Endodermal cell (in vitro differentiated cells): ENCODE results near the gene ERMARD. TPM values are rescaled to one million over a fixed set of nuclear protein-coding genes. Genes with fewer than 3 reads are reported as not detected.

Experiments used
- DNase-seq: peaks from one replicate; pipeline ENCODE4 v3.0.0-alpha.2; 2017
- H3K27ac ChIP-seq: 2 replicates; pipeline ENCODE4 v1.5.1; 2013; ENCODE audit warnings: mild to moderate bottlenecking, low read depth, low read length, moderate library complexity
- H3K27me3 ChIP-seq: 2 replicates; pipeline ENCODE4 v1.6.1; 2013; ENCODE audit warnings: mild to moderate bottlenecking, low read length, moderate library complexity; ENCODE audit not compliant: insufficient read depth, control insufficient read depth, poor library complexity, severe bottlenecking
- H3K36me3 ChIP-seq: 2 replicates; pipeline ENCODE4 v1.7.0; 2013; ENCODE audit warnings: mild to moderate bottlenecking, low read length, moderate library complexity; ENCODE audit not compliant: control insufficient read depth, insufficient read depth
- H3K4me1 ChIP-seq: one replicate; pipeline ENCODE4 v1.7.0; 2013; ENCODE audit warnings: low read length; ENCODE audit not compliant: control insufficient read depth, insufficient read depth
- H3K4me3 ChIP-seq: 2 replicates; pipeline ENCODE4 v1.5.1; 2013; ENCODE audit warnings: mild to moderate bottlenecking, low read length, moderate library complexity
- H3K9ac ChIP-seq: 2 replicates; pipeline ENCODE4 v1.6.1; 2013; ENCODE audit warnings: mild to moderate bottlenecking, low read length, moderate library complexity; ENCODE audit not compliant: poor library complexity, severe bottlenecking; ENCODE audit errors: extremely low read depth
- H3K9me3 ChIP-seq: 2 replicates; pipeline ENCODE4 v1.6.1; 2013; ENCODE audit warnings: mild to moderate bottlenecking, low read length, moderate library complexity; ENCODE audit not compliant: control insufficient read depth
- H3K27ac Mint-ChIP-seq: 2 replicates; pipeline ENCODE4 v1.8.0; 2020; ENCODE audit warnings: mixed read lengths
- H3K27me3 Mint-ChIP-seq: 2 replicates; pipeline ENCODE4 v1.8.0; 2021; ENCODE audit warnings: mild to moderate bottlenecking, mixed read lengths; ENCODE audit not compliant: insufficient read depth
- H3K36me3 Mint-ChIP-seq: 2 replicates; pipeline ENCODE4 v1.8.0; 2020; ENCODE audit warnings: low read depth, mixed read lengths
- H3K4me1 Mint-ChIP-seq: 2 replicates; pipeline ENCODE4 v1.8.0; 2020; ENCODE audit warnings: mixed read lengths
- H3K4me3 Mint-ChIP-seq: 2 replicates; pipeline ENCODE4 v1.8.0; 2020; ENCODE audit warnings: mild to moderate bottlenecking, moderate library complexity, mixed read lengths
- H3K9me3 Mint-ChIP-seq: 2 replicates; pipeline ENCODE4 v1.8.0; 2020; ENCODE audit warnings: mild to moderate bottlenecking, mixed read lengths
- WGBS, 2 experiments: methylation state at CpG; one replicate each; pipeline versions ENCODE4 v1.1.5 to v1.1.7; 2013; ENCODE audit warnings: missing lambda C conversion rate in 2 of 2, mixed read lengths in 1 of 2; ENCODE audit not compliant: insufficient coverage in 1 of 2, insufficient read length in 1 of 2; 5-methylcytosine and 5-hydroxymethylcytosine counted together
- total RNA-seq, 2 donors: library from RNA; stranded (reverse); fragmentation: NEBNext Ultra II Directional in 1 of 2; extraction: Animal tissue kit (Norgen Biotek cat#: 25700) in 1 of 2; gene quantifications; 2 replicates in 1 of 2; 3 replicates in 1 of 2; pipeline ENCODE4 v1.2.1, GENCODE V29; 2021
- TF ChIP-seq, protein P1 (sequence below): fragments of 200-600 bp; sonication (generic); conservative IDR thresholded peaks from 2 replicates; pipeline ENCODE4 v1.5.0; 2021; ENCODE audit warnings: antibody characterized with exemption, mild to moderate bottlenecking

ERMARD gene
- total RNA-seq, 2 donors from 2014 or later = 14.4 to 24.2 TPM

DNA sequence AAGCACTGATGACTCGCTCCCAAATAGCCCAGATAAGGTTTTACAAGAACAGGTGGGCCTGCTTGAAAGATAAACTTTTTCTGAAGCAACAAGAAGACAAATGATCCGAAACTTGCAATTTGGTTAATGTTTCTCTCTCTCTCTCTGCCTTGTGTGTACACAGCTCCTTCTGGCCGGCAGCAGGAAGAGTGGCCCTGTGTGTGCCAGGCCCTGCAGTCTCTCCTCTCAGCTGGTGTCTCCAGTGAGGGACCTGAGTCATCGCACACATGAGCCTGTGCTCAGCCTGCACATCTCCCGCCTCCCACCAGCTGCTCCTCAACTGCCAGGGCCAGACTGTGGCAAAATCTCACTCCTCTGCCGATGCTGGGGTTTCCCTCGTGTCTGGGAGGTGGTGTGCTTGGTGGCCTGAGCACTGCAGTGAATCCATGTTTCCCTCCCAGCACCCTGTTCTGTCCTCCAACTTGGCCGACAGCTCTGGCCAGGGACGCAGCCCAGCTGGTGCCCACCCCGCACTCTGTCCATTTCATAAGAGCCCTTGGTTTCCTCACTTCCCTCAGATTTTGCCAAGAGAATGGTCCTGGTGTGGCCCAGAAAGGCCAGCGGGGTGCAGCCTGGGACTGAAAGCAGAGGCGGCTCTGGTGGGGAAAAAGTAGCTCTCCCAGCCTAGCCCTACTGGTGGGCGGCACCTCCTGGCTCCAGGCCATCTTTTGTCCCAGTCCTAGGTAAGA, 49.4 kb downstream of the ERMARD start:
- Mint-ChIP-seq H3K36me3 (no peaks in the 10 kb centered on the region), H3K4me3 (peak overlapping the region; percentile 8), H3K4me1 (peaks cover 25% of the 10 kb centered on the region), H3K27me3 (peaks cover 26% of the 10 kb centered on the region), H3K9me3 (no peaks in the 10 kb centered on the region), H3K27ac (peak overlapping the region; percentile 83)
- peak; percentile 76 for DNase-seq
- H3K9ac ChIP-seq = peak overlapping the region; percentile 48
- 75 to 92% methylated on average over 3 to 13 of the region's 13 CpGs for WGBS, 2 experiments
- H3K27ac ChIP-seq = peak overlapping the region; percentile 56
- peaks cover 25% of the 10 kb centered on the region for H3K4me1 ChIP-seq
- H3K36me3 ChIP-seq = no peaks in the 10 kb centered on the region
- TF ChIP-seq, protein P1, sequence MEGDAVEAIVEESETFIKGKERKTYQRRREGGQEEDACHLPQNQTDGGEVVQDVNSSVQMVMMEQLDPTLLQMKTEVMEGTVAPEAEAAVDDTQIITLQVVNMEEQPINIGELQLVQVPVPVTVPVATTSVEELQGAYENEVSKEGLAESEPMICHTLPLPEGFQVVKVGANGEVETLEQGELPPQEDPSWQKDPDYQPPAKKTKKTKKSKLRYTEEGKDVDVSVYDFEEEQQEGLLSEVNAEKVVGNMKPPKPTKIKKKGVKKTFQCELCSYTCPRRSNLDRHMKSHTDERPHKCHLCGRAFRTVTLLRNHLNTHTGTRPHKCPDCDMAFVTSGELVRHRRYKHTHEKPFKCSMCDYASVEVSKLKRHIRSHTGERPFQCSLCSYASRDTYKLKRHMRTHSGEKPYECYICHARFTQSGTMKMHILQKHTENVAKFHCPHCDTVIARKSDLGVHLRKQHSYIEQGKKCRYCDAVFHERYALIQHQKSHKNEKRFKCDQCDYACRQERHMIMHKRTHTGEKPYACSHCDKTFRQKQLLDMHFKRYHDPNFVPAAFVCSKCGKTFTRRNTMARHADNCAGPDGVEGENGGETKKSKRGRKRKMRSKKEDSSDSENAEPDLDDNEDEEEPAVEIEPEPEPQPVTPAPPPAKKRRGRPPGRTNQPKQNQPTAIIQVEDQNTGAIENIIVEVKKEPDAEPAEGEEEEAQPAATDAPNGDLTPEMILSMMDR = no peak
- peaks cover 11% of the 10 kb centered on the region for H3K27me3 ChIP-seq
- no peaks in the 10 kb centered on the region for H3K9me3 ChIP-seq
- peak overlapping the region; percentile 51 for H3K4me3 ChIP-seq

DNA sequence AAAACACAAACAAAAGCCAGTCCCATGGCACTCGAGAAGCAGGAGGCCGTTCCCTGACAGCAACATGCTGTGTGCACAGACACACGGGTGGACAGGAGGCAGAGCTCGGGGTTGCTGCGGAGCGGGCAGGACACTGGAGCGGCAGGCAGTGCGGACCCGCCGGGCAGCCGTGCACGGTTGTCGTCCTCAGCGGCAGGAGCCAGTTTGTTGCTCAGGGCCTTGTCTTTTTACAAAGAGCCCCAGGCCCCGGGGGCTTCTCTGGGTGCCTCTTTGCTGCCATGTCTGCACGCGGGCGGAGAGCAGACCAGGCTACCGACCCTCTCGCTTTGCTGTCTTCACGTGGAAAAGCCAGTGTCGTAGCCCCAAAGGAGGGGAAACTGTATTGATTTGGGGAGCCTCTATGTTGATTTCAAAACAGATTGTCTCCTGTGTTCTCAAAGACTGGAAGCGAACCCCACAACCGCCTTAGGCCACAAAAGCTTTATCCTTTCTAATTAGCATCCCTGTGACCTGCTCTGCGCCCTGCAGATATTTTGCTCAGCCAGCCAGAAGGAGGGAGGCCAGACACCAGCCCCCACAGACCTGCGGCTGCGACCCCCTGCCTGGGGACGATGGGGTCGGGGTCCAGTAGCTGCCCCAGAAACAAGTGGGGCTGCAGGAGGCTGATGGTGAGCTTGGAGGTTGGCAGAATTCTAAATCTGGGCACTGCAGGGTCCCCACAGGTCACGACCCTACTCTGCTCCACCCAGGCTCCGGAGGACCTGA, 50.2 kb downstream of the ERMARD start:
- H3K4me1 ChIP-seq = peaks cover 25% of the 10 kb centered on the region
- peaks cover 18% of the 10 kb centered on the region for H3K27me3 ChIP-seq
- TF ChIP-seq, protein P1 = no peak
- WGBS, 2 experiments = 89 to 91% methylated on average over 20 to 31 of the region's 31 CpGs
- no peak overlapping the region for H3K4me3 ChIP-seq
- no peaks in the 10 kb centered on the region for H3K9me3 ChIP-seq
- H3K9me3 Mint-ChIP-seq = no peaks in the 10 kb centered on the region
- no peak overlapping the region for H3K27ac Mint-ChIP-seq
- peak overlapping the region; percentile 48 for H3K9ac ChIP-seq
- no peaks in the 10 kb centered on the region for H3K36me3 Mint-ChIP-seq
- DNase-seq = peak; percentile 58
- H3K4me1 Mint-ChIP-seq = peaks cover 26% of the 10 kb centered on the region
- H3K4me3 Mint-ChIP-seq = no peak overlapping the region
- H3K27me3 Mint-ChIP-seq = peaks cover 33% of the 10 kb centered on the region
- no peaks in the 10 kb centered on the region for H3K36me3 ChIP-seq
- H3K27ac ChIP-seq = peak overlapping the region; percentile 56

DNA sequence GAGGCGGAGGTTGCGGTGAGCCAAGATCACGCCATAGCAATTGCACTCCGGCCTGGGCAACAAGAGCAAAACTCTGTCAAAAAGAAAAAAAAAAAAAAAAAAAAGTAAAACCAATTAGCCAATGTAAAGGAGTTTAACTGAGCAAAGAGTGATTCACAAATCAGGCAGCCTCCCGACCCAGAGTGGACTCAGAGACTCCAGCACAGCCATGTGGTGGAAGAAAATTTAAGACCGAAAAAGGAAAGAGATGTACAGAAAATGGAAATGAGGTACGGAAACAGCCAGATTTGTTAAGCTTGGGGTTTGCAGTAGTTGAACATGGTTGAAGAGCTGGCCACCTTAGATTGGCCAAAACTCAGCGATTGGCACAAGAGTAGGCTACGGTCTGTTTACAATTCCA, 51.4 kb downstream of the ERMARD start:
- Histone ChIP-seq H3K27ac (no peak overlapping the region), H3K4me1 (peaks cover 25% of the 10 kb centered on the region), H3K9ac (no peak overlapping the region), H3K36me3 (no peaks in the 10 kb centered on the region), H3K9me3 (no peaks in the 10 kb centered on the region), H3K27me3 (peaks cover 19% of the 10 kb centered on the region), H3K4me3 (no peak overlapping the region)
- no peaks in the 10 kb centered on the region for H3K9me3 Mint-ChIP-seq
- TF ChIP-seq, protein P1 = no peak
- no peak for DNase-seq
- 93 to 96% methylated on average over 9 of the region's 9 CpGs for WGBS, 2 experiments
- H3K36me3 Mint-ChIP-seq = no peaks in the 10 kb centered on the region
- H3K4me1 Mint-ChIP-seq = peaks cover 28% of the 10 kb centered on the region
- H3K4me3 Mint-ChIP-seq = no peak overlapping the region
- no peak overlapping the region for H3K27ac Mint-ChIP-seq
- H3K27me3 Mint-ChIP-seq = peaks cover 43% of the 10 kb centered on the region
